AG04450 (cell line): Measurements from ENCODE around the gene ZP2. TPM values are rescaled to one million over a fixed set of nuclear protein-coding genes. Genes with fewer than 3 reads are reported as not detected.
"Not testable (repeated sequence)": the region's sequence is repeated elsewhere in the genome, so short reads cannot be mapped to it uniquely, and the experiment has no call there.

ENCODE experiments used
- CTCF ChIA-PET: fragments of 300-600, 350-600 bp; formaldehyde crosslinking; extraction: SDS; loops from one replicate; lab custom pipeline; 2022; ENCODE audit warnings: antibody characterized with exemption, inconsistent platforms; lab: Charles Lee
- POLR2A ChIA-PET: fragments of 350-600 bp; formaldehyde crosslinking; extraction: SDS; loops from one replicate; lab custom pipeline; 2021; ENCODE audit warnings: antibody characterized with exemption, inconsistent platforms; lab: Yijun Ruan, JAX
- DNase-seq: peaks from one replicate; pipeline ENCODE4 v3.0.0-alpha.2; 2011; ENCODE audit warnings: low read depth, low spot score
- H3K27ac ChIP-seq: one replicate; pipeline ENCODE4 v1.5.1; 2012; ENCODE audit warnings: low read depth, low read length, control low read depth
- H3K27me3 ChIP-seq: one replicate; pipeline ENCODE4 v1.6.0; 2012; ENCODE audit warnings: low read length; ENCODE audit not compliant: control insufficient read depth, insufficient read depth
- H3K4me3 ChIP-seq: 2 replicates; pipeline ENCODE4 v1.5.1; 2011; ENCODE audit warnings: mild to moderate bottlenecking, low read depth, low read length, control low read depth
- H3K9me3 ChIP-seq: 2 replicates; pipeline ENCODE4 v1.5.1; 2012; ENCODE audit warnings: low read length; ENCODE audit not compliant: control insufficient read depth, insufficient read depth
- CTCF ChIP-seq: IDR thresholded peaks from 2 replicates; pipeline ENCODE4 v1.5.1; 2011; ENCODE audit warnings: low read depth, low read length, control low read depth, inconsistent platforms
- polyA plus RNA-seq: library from polyadenylated mRNA; depleted of rRNA; stranded (reverse); fragments of >200 nt; gene quantifications from 2 replicates; pipeline ENCODE4 v1.2.3, GENCODE V29; 2011

Gene ZP2
- polyA plus RNA-seq, 1 experiment, result not detected

GRCh38 chr16:21205303-21205702, 6.1 kb downstream of the ZP2 start:
- POLR2A ChIA-PET, result no interaction called here
- CTCF ChIA-PET, result interaction anchor here (0.6 kb wide), 1 partner anchor 16 kb away, joined by 3 read pairs; no protein-coding TSS in a partner anchor

GRCh38 chr16:21203155-21203797, 8.1 kb downstream of the ZP2 start:
- ChIA-PET CTCF (interaction anchor here (0.8 kb wide), 1 partner anchor 46 kb away, joined by 3 read pairs; no protein-coding TSS in a partner anchor), POLR2A (no interaction called here)
- Histone ChIP-seq H3K27ac (no peak overlapping the region), H3K4me3 (no peak overlapping the region), H3K27me3 (peaks cover 34% of the 10 kb centered on the region), H3K9me3 (no peaks in the 10 kb centered on the region)
- no peak for TF ChIP-seq CTCF
- no peak for DNase-seq

More at GRCh38 chr16:21205303-21205702, 6.1 kb downstream of the ZP2 start:
- TF ChIP-seq CTCF, result no peak
- H3K27me3 ChIP-seq, result peaks cover 39% of the 10 kb centered on the region
- DNase-seq, result no peak
- no peak overlapping the region for H3K4me3 ChIP-seq
- H3K9me3 ChIP-seq, result no peaks in the 10 kb centered on the region
- no peak overlapping the region for H3K27ac ChIP-seq

- H3K9me3 ChIP-seq, result no peaks in the 10 kb centered on the region
- no peak overlapping the region for H3K27ac ChIP-seq
- POLR2A ChIA-PET, result no interaction called here
- CTCF ChIA-PET, result interaction anchor here (3.2 kb wide), 1 partner anchor 11 kb away, joined by 13 read pairs; no protein-coding TSS in a partner anchor
- no peak for DNase-seq
- TF ChIP-seq CTCF, result no peak
- peaks cover 31% of the 10 kb centered on the region for H3K27me3 ChIP-seq
- no peak overlapping the region for H3K4me3 ChIP-seq
These were observed 11.7 kb downstream of the ZP2 start for GRCh38 chr16:21199607-21200218.

- DNase-seq, result no peak
- H3K4me3 ChIP-seq, result no peak overlapping the region
- ChIA-PET POLR2A (no interaction called here), CTCF (interaction anchor here (1.1 to 3.2 kb wide), 2 partner anchors 9 kb away, joined by 4 to 13 read pairs; no protein-coding TSS in a partner anchor)
- peaks cover 24% of the 10 kb centered on the region for H3K27me3 ChIP-seq
- H3K27ac ChIP-seq, result no peak overlapping the region
- no peak for TF ChIP-seq CTCF
- H3K9me3 ChIP-seq, result no peaks in the 10 kb centered on the region
These were observed 13.8 kb downstream of the ZP2 start for GRCh38 chr16:21197621-21198020.

- no peak overlapping the region for H3K27ac ChIP-seq
- CTCF ChIA-PET, result interaction anchor here (1.1 kb wide), 1 partner anchor 9 kb away, joined by 4 read pairs; no protein-coding TSS in a partner anchor
- POLR2A ChIA-PET, result no interaction called here
- H3K4me3 ChIP-seq, result no peak overlapping the region
- H3K9me3 ChIP-seq, result no peaks in the 10 kb centered on the region
- no peak for TF ChIP-seq CTCF
- H3K27me3 ChIP-seq, result peaks cover 23% of the 10 kb centered on the region
- DNase-seq, result no peak
These were observed 14.3 kb downstream of the ZP2 start for GRCh38 chr16:21197112-21197511.

GRCh38 chr16:21195330-21195729, 16.0 kb downstream of the ZP2 start:
- H3K4me3 ChIP-seq, CTCF ChIA-PET, POLR2A ChIA-PET, H3K27ac ChIP-seq, H3K9me3 ChIP-seq, DNase-seq: not testable (repeated sequence)
- H3K27me3 ChIP-seq, result peaks cover 18% of the 10 kb centered on the region
